RWPE1 (cell line): Measurements from ENCODE around the gene LRRC75A.
A peak's percentile ranks its signal among the peaks of the same experiment; 100 is the strongest.
"Not testable (repeated sequence)": the region's sequence is repeated elsewhere in the genome, so short reads cannot be mapped to it uniquely, and the experiment has no call there.

Experiments
- CTCF ChIA-PET: fragments of 350-600 bp; sonication (Branson Sonifier 250); formaldehyde crosslinking; extraction: SDS; loops from one replicate; lab custom pipeline; 2021; lab: Yijun Ruan, JAX
- POLR2A ChIA-PET: fragments of 400-600 bp; formaldehyde crosslinking; extraction: SDS; loops from one replicate; lab custom pipeline; 2020; ENCODE audit warnings: antibody characterized with exemption; ENCODE audit not compliant: low non-redundant PET; lab: Yijun Ruan, JAX
- DNase-seq: peaks from one replicate; pipeline ENCODE4 v3.0.0; 2012; ENCODE audit warnings: low spot score
- H3K27ac ChIP-seq: fragments of 450-650 bp; 2 replicates; pipeline ENCODE4 v1.5.1; 2017
- CTCF ChIP-seq: fragments of 450-650 bp; conservative IDR thresholded peaks from 2 replicates; pipeline ENCODE4 v1.5.1; 2017; ENCODE audit warnings: low read depth, mild to moderate bottlenecking

Gene LRRC75A

DNA sequence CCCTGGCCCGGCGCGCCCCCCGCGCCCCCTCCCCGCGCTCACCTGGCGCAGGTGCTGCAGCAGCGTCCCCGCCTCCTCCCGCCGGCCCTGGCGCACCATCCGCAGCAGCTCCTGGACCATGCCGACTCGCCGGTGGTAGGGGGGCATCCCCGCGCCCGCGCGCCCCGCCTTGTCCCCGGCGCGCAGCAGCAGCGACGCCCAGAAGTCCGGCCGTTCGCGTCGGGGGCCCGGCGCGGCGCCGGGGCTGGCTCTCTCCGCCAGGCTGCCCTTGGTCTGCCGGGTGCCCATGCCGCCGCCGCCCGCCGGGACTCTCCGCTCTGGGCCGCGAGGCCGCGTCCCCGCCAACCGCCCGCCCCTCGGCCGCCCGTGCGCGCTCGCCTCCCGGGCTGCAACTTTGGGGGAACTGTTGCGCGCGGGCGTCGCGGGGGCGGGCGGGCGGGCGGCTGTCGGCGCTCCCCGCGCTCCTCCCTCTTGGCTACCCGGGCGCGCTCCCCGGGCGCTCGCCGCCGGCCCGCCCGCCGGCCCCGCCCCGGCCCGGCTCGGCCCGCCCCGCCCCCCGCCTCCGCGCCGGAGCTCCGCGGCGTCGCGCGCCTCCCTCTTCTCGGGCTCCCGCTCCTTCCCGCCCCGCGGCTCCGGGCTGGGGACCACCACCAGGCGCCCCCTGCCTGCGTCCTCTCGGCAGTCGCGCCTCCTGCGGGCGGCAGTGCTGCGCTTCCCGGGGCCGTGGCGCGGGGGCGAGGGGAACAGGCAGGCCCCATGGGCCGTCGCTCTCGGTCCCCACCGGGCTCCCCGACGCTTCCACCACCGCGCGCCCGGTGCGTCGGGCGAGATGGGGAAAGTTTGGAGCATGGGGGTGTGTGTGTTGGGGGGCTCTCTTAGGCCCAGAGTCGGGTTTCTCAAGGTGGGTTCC, at the start of gene LRRC75A:
Gene LRRC75A (minus strand): TSS at position 491 of the 910 bp plus-strand sequence. CDS start 203 bp downstream, at position 288.
- no peak for TF ChIP-seq CTCF
- POLR2A ChIA-PET, result no interaction called here
- H3K27ac ChIP-seq, result no peak within 1 kb of the TSS
- CTCF ChIA-PET, result no interaction called here
- DNase-seq, result peak; percentile 59

- DNase-seq, result no peak
- no peak overlapping the region for H3K27ac ChIP-seq
- ChIA-PET CTCF (no interaction called here), POLR2A (interaction anchor here (0.7 kb wide), 1 partner anchor 18 kb away, joined by 3 read pairs; no protein-coding TSS in a partner anchor)
- no peak for TF ChIP-seq CTCF
Measured at GRCh38 chr17:16537130-16537458, 45.1 kb upstream of the LRRC75A start.

GRCh38 chr17:16534236-16534635, 42.2 kb upstream of the LRRC75A start:
- H3K27ac ChIP-seq, result no peak overlapping the region
- no peak for DNase-seq
- TF ChIP-seq CTCF, result no peak
- POLR2A ChIA-PET, result no interaction called here
- CTCF ChIA-PET, result interaction anchor here (0.6 to 1.6 kb wide), 2 partner anchors 9 to 13 kb away, joined by 3 to 4 read pairs; no protein-coding TSS in a partner anchor

DNA sequence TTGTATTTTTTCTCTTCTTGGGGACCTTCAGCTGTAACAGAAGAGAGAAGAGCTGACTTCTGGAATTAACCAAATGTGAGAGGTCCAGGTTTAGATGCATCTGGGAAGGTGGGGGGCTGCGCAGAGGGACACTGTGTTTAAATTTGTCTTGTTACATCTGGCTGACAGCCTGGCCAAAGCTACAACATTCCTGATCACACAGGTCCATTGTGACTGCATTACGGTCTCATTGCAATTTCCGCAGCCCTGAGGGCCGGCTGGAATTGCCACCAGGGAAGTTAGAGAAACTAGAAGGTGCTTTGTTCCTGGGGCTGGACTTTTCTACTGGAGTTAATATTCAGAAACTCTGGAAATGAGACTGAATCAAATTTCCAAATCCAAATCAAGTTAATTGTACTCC, 37.9 kb upstream of the LRRC75A start:
- POLR2A ChIA-PET, result no interaction called here
- no peak for DNase-seq

DNA sequence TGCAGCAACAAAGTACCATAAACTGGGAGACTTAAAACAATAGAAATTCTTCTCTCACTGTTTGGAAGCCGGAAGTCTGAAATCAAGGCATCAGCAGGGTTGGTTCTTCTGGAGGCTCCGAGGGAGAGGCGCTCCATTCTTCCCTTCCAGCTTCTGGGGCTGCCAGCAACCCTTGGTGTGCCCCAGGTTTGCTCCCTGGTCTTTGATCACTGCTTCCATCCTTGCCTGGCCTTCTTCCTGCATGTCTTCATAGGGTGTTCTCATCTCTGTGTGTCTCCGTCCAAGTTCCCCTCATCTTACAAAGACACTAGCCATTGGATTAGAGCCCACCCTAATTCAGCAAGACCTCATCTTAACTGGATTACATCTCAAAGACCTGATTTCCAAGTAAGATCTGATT, 35.3 kb upstream of the LRRC75A start:
- no peak for TF ChIP-seq CTCF
- POLR2A ChIA-PET, result no interaction called here
- DNase-seq, result no peak
- no peak overlapping the region for H3K27ac ChIP-seq
- CTCF ChIA-PET, result interaction anchor here (1.0 kb wide), 1 partner anchor 164 kb away, joined by 3 read pairs; no protein-coding TSS in a partner anchor

More for the DNA sequence above, 37.9 kb upstream of the LRRC75A start:
- no peak overlapping the region for H3K27ac ChIP-seq
- TF ChIP-seq CTCF, result no peak
- CTCF ChIA-PET, result no interaction called here

GRCh38 chr17:16525556-16525955, 33.6 kb upstream of the LRRC75A start:
- POLR2A ChIA-PET, DNase-seq, H3K27ac ChIP-seq: not testable (repeated sequence)

More at GRCh38 chr17:16525556-16525955, 33.6 kb upstream of the LRRC75A start:
- CTCF ChIA-PET, result interaction anchor here (0.6 to 0.7 kb wide), 2 partner anchors 9 to 82 kb away, joined by 3 read pairs; no protein-coding TSS in a partner anchor
